ENCODE results near the gene STRN3. TPM values are rescaled to one million over a fixed set of nuclear protein-coding genes. Genes with fewer than 3 reads are reported as not detected.

The STRN3 gene, protein sequence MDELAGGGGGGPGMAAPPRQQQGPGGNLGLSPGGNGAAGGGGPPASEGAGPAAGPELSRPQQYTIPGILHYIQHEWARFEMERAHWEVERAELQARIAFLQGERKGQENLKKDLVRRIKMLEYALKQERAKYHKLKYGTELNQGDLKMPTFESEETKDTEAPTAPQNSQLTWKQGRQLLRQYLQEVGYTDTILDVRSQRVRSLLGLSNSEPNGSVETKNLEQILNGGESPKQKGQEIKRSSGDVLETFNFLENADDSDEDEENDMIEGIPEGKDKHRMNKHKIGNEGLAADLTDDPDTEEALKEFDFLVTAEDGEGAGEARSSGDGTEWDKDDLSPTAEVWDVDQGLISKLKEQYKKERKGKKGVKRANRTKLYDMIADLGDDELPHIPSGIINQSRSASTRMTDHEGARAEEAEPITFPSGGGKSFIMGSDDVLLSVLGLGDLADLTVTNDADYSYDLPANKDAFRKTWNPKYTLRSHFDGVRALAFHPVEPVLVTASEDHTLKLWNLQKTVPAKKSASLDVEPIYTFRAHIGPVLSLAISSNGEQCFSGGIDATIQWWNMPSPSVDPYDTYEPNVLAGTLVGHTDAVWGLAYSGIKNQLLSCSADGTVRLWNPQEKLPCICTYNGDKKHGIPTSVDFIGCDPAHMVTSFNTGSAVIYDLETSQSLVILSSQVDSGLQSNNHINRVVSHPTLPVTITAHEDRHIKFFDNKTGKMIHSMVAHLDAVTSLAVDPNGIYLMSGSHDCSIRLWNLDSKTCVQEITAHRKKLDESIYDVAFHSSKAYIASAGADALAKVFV
- total RNA-seq, result 53.6 and 65.5 TPM in 2 replicates

DNA sequence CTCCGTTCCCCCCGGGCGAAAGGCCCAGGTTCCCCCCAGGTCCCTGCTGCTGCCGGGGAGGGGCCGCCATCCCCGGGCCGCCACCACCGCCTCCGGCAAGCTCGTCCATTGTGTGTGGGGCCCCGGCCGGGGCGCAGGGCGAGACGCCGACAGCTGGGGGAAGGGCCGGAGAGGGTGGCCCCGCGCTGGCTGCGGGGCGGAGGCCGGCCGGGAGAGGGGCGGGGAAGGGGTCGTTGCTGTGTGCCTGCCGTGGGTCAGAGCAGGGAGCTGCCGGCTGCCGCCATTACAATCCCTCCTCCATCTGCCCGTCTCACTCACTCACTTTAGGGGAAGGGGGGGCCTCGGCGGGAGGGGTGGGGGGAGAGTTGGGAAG, at the start of gene STRN3:
Gene STRN3, minus strand, starts transcription at position 303 of the 373 bp plus-strand sequence. Its CDS starts 194 bp downstream, at position 109.

DNA sequence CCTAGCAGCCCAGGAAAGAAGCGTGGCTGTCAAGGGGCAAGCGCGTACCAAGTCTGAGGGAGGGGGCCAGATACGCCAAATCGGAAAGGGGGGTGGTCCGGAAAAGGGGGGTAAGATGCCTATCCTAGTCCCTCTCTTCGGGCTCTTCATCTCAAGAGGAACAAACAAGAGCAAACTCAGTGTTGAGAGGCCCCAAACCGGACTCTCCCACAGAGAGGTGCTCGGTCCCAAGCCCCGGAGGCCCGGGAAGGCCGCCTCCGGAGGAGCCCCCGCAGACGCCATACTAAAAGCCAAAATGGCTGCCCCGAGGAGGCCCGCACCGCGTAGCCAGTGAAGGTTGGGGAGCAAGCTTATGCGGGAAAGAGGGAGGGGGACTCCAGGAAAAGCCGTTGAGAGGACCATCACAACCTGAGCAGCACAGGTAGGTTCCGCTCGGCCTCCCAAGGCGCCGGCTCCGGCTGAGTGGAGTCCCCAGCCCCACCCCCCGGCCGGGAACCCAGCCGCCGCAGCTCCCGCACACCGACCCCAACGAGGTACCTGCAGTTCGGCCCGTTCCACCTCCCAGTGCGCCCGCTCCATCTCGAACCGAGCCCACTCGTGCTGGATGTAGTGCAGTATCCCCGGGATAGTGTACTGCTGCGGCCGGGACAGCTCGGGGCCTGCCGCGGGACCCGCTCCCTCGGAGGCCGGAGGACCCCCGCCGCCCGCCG, 657 bp downstream of the STRN3 start, which contains the start of gene AP4S1:
Gene AP4S1, plus strand, starts transcription at position 283 of the 710 bp plus-strand sequence. CDS start 40,548 bp downstream, outside the sequence.

DNA sequence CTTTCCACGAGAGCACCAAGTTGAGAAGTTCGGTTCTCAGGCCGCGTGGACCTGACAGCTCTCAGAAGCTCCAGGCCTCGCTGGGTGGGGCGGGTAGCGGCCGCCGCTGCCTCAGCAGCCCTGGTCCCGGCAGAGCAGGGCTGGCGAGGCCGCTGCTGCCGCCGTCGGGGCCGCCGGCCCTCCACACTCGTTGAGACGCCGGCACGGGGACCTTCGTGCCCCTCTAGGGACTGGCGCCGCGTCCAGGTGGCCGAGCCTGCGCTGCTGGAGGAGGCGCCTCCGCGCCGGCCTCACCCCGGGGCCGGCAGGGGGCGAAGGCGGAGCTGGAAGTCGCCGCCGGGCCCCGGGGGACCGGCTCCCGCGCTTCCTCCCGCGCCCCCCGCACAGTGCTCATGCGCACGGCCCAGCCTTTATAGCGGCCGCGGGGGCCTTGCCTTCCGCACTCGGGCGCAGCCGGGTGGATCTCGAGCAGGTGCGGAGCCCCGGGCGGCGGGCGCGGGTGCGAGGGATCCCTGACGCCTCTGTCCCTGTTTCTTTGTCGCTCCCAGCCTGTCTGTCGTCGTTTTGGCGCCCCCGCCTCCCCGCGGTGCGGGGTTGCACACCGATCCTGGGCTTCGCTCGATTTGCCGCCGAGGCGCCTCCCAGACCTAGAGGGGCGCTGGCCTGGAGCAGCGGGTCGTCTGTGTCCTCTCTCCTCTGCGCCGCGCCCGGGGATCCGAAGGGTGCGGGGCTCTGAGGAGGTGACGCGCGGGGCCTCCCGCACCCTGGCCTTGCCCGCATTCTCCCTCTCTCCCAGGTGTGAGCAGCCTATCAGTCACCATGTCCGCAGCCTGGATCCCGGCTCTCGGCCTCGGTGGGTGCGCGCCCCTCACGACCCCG, 151.8 kb downstream of the STRN3 start, which contains the start of gene COCH:
Gene COCH, plus strand, starts transcription at position 440 of the 879 bp plus-strand sequence. Its CDS starts 380 bp downstream, at position 820.

Other genes with a start within 250 kb of the STRN3 start
- gene COCH, start 151.8 kb downstream of the STRN3 start, total RNA-seq, result 0.33 and 0.58 TPM in 2 replicates
- 7.0 and 10.1 TPM in 2 replicates for gene AP4S1, start 730 bp downstream of the STRN3 start, total RNA-seq
- gene HECTD1, start 181.4 kb upstream of the STRN3 start, total RNA-seq, result 322 and 436 TPM in 2 replicates

Measured in smooth muscle cell of trachea (primary cell).